Mammary epithelial cell (primary cell): ENCODE data around the gene HBM.

Experiments used
- EZH2 ChIP-seq: IDR thresholded peaks from 2 replicates; pipeline ENCODE4 v1.6.1; 2012; ENCODE audit warnings: low read length, inconsistent platforms, borderline replicate concordance
- TF ChIP-seq, protein P1 (sequence below), 2 donors: IDR thresholded peaks in 1 of 2; conservative IDR thresholded peaks in 1 of 2; 2 replicates each; pipeline ENCODE4 v1.5.1; 2011 to 2012; ENCODE audit warnings: inconsistent platforms in 2 of 2, low read length in 2 of 2, mild to moderate bottlenecking in 2 of 2, control low read depth in 1 of 2, low read depth in 1 of 2; ENCODE audit not compliant: insufficient read depth in 1 of 2; ENCODE audit errors: extremely low read depth in 1 of 2

GRCh38 chr16:164827-165538 lies 795 bp upstream of the HBM start:
- no peak for TF ChIP-seq EZH2
- TF ChIP-seq, protein P1, sequence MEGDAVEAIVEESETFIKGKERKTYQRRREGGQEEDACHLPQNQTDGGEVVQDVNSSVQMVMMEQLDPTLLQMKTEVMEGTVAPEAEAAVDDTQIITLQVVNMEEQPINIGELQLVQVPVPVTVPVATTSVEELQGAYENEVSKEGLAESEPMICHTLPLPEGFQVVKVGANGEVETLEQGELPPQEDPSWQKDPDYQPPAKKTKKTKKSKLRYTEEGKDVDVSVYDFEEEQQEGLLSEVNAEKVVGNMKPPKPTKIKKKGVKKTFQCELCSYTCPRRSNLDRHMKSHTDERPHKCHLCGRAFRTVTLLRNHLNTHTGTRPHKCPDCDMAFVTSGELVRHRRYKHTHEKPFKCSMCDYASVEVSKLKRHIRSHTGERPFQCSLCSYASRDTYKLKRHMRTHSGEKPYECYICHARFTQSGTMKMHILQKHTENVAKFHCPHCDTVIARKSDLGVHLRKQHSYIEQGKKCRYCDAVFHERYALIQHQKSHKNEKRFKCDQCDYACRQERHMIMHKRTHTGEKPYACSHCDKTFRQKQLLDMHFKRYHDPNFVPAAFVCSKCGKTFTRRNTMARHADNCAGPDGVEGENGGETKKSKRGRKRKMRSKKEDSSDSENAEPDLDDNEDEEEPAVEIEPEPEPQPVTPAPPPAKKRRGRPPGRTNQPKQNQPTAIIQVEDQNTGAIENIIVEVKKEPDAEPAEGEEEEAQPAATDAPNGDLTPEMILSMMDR (conservative IDR thresholded peaks at IDR 0.05 in 1 of 2, IDR thresholded peaks at IDR 0.05 in 1 of 2; ENCODE audit: extremely low read depth in 1 of 2, insufficient read depth in 1 of 2, low read depth in 1 of 2, low read length in 2 of 2): no peak
